Testis (tissue), 3 donors: ENCODE data around the gene TCTN2. TPM values are rescaled to one million over a fixed set of nuclear protein-coding genes. Genes with fewer than 3 reads are reported as not detected.

Experiments
- DNase-seq: peaks from one replicate; pipeline ENCODE4 v3.0.0-alpha.2; 2019
- H3K27ac ChIP-seq, 2 donors: fragments of 200-600 bp; sonication (generic); one replicate each; pipeline ENCODE4 v1.5.1; 2019
- H3K27me3 ChIP-seq: fragments of 200-600 bp; sonication (generic); one replicate; pipeline ENCODE4 v1.5.1; 2019
- H3K36me3 ChIP-seq: fragments of 200-600 bp; sonication (generic); one replicate; pipeline ENCODE4 v1.5.1; 2017; ENCODE audit warnings: low read depth; ENCODE audit errors: missing control alignments
- H3K4me1 ChIP-seq: fragments of 200-600 bp; sonication (generic); one replicate; pipeline ENCODE4 v1.5.1; 2019
- H3K4me3 ChIP-seq, 2 donors: fragments of 200-600 bp; sonication (generic); one replicate each; pipeline ENCODE4 v1.5.1; 2017 to 2019
- H3K9me3 ChIP-seq: fragments of 200-600 bp; sonication (generic); one replicate; pipeline ENCODE4 v1.5.1; 2017
- POLR2A ChIP-seq: fragments of 450-650 bp; IDR thresholded peaks from one replicate; pipeline ENCODE4 v1.6.1; 2017; ENCODE audit warnings: antibody characterized with exemption, mild to moderate bottlenecking, moderate library complexity
- WGBS, 2 donors: methylation state at CpG; one replicate each; pipeline ENCODE4 v1.1.5; 2018; 5-methylcytosine and 5-hydroxymethylcytosine counted together
- intact Hi-C: fragments of 100-400 bp; cut with DNase I; formaldehyde crosslinking; loops from one replicate; pipeline ENCODE4 v1.15.1; 2023; ENCODE audit warnings: low total_unique reads
- polyA plus RNA-seq: library from polyadenylated mRNA; stranded (reverse); fragments of 350-450 nt; fragmentation: Illumina TruSeq; extraction: RNeasy Lipid Tissue Mini Kit (QIAGEN cat#74804); gene quantifications from one replicate; pipeline ENCODE4 v1.2.3, GENCODE V29; 2014; ENCODE audit warnings: low read depth, low replicate concordance; ENCODE audit not compliant: insufficient read depth
- total RNA-seq, 2 donors: library from RNA; depleted of rRNA; stranded (reverse); fragments of >200 nt; gene quantifications; one replicate each; pipeline ENCODE4 v1.2.3, GENCODE V29; 2016
- TF ChIP-seq, protein P1 (sequence below), 3 experiments: fragments of 450-650 bp in 2 of 3; fragments of 200-600 bp in 1 of 3; sonication (generic) in 1 of 3; IDR thresholded peaks; one replicate each; pipeline ENCODE4 v1.5.1; 2016 to 2019; ENCODE audit warnings: antibody characterized with exemption in 3 of 3, mild to moderate bottlenecking in 2 of 3, moderate library complexity in 1 of 3

Gene TCTN2
- total and polyA plus RNA-seq, 3 donors from 2014 or later: 15.1 to 22.7 (median 22.7) TPM

DNA sequence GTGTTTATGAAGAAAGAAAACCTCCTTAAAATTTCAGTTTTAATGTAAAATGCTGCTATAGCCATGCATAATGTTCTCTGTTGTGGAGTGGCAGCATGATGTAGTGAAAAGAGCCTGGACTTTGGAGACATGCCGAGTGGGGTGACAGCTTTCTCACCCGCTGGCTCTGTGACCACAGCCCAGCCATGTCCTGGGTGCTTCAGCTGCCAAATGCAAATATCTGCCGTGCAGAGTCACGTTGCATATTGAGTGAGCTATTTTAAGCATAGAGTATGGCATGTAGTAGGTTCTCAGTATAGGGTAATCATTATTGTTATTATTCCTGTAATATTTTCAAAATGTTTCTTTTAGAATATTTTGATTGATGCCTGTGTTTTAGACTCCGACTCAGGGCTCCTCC is 15.5 kb upstream of the TCTN2 start:
- no peak for DNase-seq

DNA sequence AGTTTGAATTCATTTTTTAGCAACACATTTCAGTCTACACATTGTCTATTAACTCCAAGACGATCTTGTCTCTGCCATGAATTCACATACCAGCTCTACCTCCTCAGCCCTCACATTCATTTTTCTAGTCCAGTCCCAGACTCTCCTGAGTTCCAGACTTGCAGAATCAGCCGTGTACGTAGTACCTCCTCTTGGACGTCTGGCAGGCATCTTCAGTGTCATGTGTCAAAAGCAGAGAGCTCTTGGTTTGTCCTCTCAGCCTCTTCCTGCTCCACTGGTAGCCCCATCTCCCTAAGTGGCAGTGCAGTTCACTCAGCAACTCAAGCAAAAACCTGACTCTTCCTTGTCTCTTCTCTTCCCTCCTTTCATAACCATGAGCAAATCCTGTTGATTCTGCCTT is 14.5 kb upstream of the TCTN2 start:
- Histone ChIP-seq H3K36me3 (no peaks in the 10 kb centered on the region), H3K4me3 (no peak overlapping the region), H3K27me3 (no peaks in the 10 kb centered on the region), H3K27ac (no peak overlapping the region), H3K4me1 (no peaks in the 10 kb centered on the region), H3K9me3 (no peaks in the 10 kb centered on the region)
- TF ChIP-seq, protein P1, sequence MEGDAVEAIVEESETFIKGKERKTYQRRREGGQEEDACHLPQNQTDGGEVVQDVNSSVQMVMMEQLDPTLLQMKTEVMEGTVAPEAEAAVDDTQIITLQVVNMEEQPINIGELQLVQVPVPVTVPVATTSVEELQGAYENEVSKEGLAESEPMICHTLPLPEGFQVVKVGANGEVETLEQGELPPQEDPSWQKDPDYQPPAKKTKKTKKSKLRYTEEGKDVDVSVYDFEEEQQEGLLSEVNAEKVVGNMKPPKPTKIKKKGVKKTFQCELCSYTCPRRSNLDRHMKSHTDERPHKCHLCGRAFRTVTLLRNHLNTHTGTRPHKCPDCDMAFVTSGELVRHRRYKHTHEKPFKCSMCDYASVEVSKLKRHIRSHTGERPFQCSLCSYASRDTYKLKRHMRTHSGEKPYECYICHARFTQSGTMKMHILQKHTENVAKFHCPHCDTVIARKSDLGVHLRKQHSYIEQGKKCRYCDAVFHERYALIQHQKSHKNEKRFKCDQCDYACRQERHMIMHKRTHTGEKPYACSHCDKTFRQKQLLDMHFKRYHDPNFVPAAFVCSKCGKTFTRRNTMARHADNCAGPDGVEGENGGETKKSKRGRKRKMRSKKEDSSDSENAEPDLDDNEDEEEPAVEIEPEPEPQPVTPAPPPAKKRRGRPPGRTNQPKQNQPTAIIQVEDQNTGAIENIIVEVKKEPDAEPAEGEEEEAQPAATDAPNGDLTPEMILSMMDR (IDR thresholded peaks at IDR 0.05): no peak
- no peak for TF ChIP-seq POLR2A
- intact Hi-C loops: no loop called here
- DNase-seq: no peak
- 84 to 88% methylated on average over 4 of the region's 4 CpGs for WGBS, 2 donors

More for the DNA sequence above, 15.5 kb upstream of the TCTN2 start:
- Histone ChIP-seq H3K4me1 (no peaks in the 10 kb centered on the region), H3K9me3 (no peaks in the 10 kb centered on the region), H3K27me3 (no peaks in the 10 kb centered on the region), H3K36me3 (no peaks in the 10 kb centered on the region), H3K4me3 (no peak overlapping the region), H3K27ac (no peak overlapping the region)
- intact Hi-C loops: no loop called here
- WGBS, 2 donors: 86 to 92% methylated on average over 5 of the region's 5 CpGs
- TF ChIP-seq, protein P1 (IDR thresholded peaks at IDR 0.05): no peak
- TF ChIP-seq POLR2A: no peak

DNA sequence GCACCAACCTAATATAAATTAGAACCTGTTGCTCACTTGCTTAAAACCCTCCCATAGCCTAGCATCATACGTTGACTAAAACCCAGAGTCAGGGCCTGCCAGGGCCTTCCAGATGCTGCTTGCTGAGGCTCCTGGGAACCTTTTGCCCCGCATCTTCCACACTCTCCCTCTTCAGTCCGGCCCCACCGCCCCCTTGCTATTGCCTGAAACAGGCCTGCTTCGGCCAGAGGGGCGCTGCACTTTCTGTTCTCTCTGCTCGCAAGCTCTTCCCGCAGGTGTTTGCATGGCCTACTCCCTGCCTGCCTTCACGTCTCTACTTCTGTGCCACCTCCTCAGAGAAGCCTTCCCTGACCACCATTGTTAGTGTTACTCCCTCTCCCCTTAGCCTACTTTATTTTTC is 13.7 kb upstream of the TCTN2 start:
- Histone ChIP-seq H3K4me3 (no peak overlapping the region), H3K4me1 (no peaks in the 10 kb centered on the region), H3K27me3 (no peaks in the 10 kb centered on the region), H3K36me3 (no peaks in the 10 kb centered on the region), H3K27ac (no peak overlapping the region), H3K9me3 (no peaks in the 10 kb centered on the region)
- DNase-seq: no peak
- intact Hi-C loops: no loop called here
- TF ChIP-seq, protein P1 (IDR thresholded peaks at IDR 0.05): no peak
- TF ChIP-seq POLR2A: no peak
- WGBS, 2 donors: 87 to 93% methylated on average over 9 of the region's 9 CpGs

DNA sequence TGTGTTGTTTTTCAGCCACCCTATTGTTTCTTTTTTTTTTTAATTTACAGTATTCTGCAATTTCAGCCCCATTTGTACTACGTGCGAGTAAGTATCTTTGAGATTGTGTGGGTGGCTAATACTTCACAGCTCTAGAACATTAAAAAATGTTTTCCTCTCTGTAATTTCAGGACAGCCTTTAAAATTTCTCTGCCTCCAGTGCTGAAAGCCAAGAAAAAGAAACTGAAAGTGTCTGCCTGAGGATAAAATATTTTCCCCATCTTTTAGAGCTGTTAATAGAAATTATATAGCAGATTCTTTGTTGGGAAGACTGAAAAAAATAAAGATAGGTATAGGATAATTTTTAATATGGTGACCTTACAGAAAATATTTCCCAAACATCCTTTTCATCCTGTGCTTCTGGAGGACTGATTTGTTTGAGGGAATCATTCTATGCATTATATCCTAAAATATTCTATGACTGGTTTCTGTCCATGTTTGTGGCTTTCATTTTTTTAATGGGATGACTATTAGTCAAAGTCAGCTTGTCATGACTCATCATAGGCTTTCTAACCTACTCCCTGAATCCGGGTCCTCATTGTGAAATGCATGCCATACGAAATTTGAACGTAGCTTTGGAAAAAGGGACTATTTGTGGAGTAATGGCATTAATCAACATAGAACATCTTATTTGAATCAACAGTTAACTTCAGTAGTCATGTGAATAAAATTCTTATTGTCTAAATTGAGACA is 10.8 kb upstream of the TCTN2 start:
- Histone ChIP-seq H3K9me3 (no peaks in the 10 kb centered on the region), H3K27ac (no peak overlapping the region), H3K4me3 (no peak overlapping the region), H3K27me3 (no peaks in the 10 kb centered on the region), H3K36me3 (no peaks in the 10 kb centered on the region), H3K4me1 (no peaks in the 10 kb centered on the region)
- WGBS, 2 donors: 81 to 87% methylated on average over 5 of the region's 5 CpGs
- no peak for DNase-seq
- no peak for TF ChIP-seq POLR2A
- TF ChIP-seq, protein P1 (IDR thresholded peaks at IDR 0.05): no peak
- intact Hi-C loops: no loop called here

DNA sequence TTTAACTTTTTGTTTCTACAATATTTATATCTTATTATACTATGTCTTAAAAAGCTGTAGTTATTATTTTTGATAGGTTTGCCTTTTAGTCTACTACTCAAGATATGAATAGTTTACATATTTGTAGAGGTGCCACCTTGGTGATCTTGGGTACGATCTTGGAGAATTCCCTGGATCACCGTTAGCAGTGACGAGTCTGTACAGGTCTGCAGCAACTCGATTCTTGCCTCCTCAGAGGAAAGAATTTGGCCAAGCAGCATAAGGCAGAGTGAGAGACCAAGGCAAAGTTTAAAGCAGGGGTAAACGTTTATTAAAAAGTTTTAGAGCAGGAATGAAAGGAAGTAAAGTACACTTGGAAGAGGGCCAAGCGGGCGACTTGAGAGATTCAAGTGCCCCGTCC is 3.1 kb upstream of the TCTN2 start:
- TF ChIP-seq, protein P1 (IDR thresholded peaks at IDR 0.05): no peak
- no peak for TF ChIP-seq POLR2A
- Histone ChIP-seq H3K4me1 (no peaks in the 10 kb centered on the region), H3K4me3 (no peak overlapping the region), H3K27ac (no peak overlapping the region), H3K9me3 (no peaks in the 10 kb centered on the region), H3K36me3 (no peaks in the 10 kb centered on the region), H3K27me3 (no peaks in the 10 kb centered on the region)
- intact Hi-C loops: no loop called here
- no peak for DNase-seq
- WGBS, 2 donors: 70 to 82% methylated on average over 8 of the region's 8 CpGs
